SH-SY5Y (cell line): ENCODE results near the gene MYCL.

ENCODE experiments used
- GATA2 ChIP-seq: IDR thresholded peaks from 2 replicates; pipeline ENCODE4 v1.6.1; 2011; ENCODE audit warnings: mild to moderate bottlenecking, low read depth, low read length
- GATA3 ChIP-seq: IDR thresholded peaks from 2 replicates; pipeline ENCODE4 v1.6.1; 2011; ENCODE audit warnings: low read depth, mild to moderate bottlenecking, low read length, moderate library complexity

DNA sequence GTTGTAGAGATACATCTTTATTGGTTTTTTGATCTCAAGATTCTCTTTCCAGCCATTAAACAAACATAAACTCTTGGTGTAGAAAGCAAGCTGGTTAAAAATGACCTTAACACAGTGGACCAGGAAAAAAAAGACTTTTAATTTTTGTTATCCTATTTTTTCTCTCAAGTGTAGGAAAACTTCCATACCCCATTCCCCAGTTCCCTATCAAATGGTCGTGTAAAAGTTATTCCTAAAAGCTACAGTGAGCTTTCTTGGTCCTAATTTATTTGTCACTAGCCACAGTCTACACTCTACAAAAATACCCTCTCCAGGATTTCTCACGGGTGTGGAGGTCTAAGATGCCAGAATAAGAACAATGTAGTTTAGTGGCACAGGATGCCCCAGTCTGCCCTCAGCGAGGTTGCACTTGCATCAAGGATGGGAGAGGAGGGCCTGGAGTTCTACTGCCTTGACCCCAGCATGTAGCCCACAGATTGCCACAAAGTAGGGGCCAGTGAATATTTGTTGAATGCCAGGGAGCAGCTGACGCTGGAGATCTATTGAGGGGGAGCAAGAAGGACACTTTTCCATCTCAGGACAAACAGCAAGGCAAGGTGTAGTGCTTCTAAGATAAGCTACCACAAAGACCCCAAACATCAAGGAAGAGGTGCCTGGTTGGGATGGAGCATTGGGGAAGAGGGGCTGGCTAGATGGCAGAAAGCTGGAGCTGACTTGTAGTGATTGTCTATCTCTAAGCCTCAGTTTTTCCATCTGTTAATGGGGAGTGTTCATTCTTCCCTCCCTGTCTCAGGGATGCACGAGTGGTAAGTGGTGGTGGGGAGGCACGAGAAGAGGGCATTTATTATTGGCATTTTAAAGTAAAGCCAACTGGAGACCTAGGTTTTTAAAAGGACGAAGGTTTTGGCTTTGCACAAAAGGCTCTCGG is 1.8 kb downstream of the MYCL start:
- TF ChIP-seq GATA2 (no peak), GATA3 (no peak)
